ENCODE measurements around the gene CWH43. TPM values are rescaled to one million over a fixed set of nuclear protein-coding genes. Genes with fewer than 3 reads are reported as not detected.
"Not testable (repeated sequence)": the region's sequence is repeated elsewhere in the genome, so short reads cannot be mapped to it uniquely, and the experiment has no call there.

CWH43 gene
- total and polyA plus RNA-seq, 9 donors: 0.33 to 3.2 (median 0.48) TPM; not detected in 4

- DNase-seq: no peak
- no peak overlapping the region for H3K4me3 ChIP-seq
Observed at GRCh38 chr4:48974979-48975640, 11.0 kb upstream of the CWH43 start.

DNA sequence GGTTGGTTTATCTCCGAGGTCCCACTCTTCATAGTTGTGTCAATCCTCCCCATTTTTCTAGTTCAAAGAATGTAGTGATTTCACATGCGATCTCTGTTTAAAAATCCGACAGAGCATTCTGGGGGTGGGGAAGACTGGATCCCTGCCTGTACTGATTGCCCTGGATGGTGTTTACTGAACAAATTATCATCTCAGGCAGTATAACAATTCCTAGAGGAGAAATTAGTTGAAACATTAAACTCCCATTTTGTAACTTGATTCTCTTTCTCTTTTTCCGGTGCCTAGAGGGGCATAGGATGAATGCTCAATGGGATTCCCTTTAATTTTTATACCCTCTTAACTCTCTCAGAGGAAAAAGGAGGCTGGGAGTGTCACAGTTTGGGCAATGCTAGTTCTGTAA, 10.0 kb upstream of the CWH43 start:
- no peak for TF ChIP-seq EP300 (IDR thresholded peaks at IDR 0.05)
- intact Hi-C loops (cut with DNase I): no loop called here
- DNase-seq: no peak
- Histone ChIP-seq H3K27ac (no peak overlapping the region), H3K4me3 (no peak overlapping the region), H3K9me3 (no peaks in the 10 kb centered on the region), H3K4me1 (ENCODE audit: insufficient read depth) (no peaks in the 10 kb centered on the region), H3K27me3 (no peaks in the 10 kb centered on the region), H3K36me3 (no peaks in the 10 kb centered on the region)
- 62 to 73% (median 64%) methylated on average over 4 of the region's 4 CpGs for WGBS, 3 donors

More at GRCh38 chr4:48974979-48975640, 11.0 kb upstream of the CWH43 start:
- TF ChIP-seq POLR2A (IDR thresholded peaks at IDR 0.05) (no peak), EP300 (IDR thresholded peaks at IDR 0.05) (no peak)
- TF ChIP-seq, protein P1, sequence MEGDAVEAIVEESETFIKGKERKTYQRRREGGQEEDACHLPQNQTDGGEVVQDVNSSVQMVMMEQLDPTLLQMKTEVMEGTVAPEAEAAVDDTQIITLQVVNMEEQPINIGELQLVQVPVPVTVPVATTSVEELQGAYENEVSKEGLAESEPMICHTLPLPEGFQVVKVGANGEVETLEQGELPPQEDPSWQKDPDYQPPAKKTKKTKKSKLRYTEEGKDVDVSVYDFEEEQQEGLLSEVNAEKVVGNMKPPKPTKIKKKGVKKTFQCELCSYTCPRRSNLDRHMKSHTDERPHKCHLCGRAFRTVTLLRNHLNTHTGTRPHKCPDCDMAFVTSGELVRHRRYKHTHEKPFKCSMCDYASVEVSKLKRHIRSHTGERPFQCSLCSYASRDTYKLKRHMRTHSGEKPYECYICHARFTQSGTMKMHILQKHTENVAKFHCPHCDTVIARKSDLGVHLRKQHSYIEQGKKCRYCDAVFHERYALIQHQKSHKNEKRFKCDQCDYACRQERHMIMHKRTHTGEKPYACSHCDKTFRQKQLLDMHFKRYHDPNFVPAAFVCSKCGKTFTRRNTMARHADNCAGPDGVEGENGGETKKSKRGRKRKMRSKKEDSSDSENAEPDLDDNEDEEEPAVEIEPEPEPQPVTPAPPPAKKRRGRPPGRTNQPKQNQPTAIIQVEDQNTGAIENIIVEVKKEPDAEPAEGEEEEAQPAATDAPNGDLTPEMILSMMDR (IDR thresholded peaks at IDR 0.05): no peak
- Histone ChIP-seq H3K4me1 (ENCODE audit: insufficient read depth) (no peaks in the 10 kb centered on the region), H3K27ac (no peak overlapping the region), H3K27me3 (no peaks in the 10 kb centered on the region), H3K9me3 (no peaks in the 10 kb centered on the region), H3K36me3 (no peaks in the 10 kb centered on the region)
- intact Hi-C loops (cut with DNase I): no loop called here
- WGBS, 3 donors: 51 to 71% (median 58%) methylated on average over 2 of the region's 2 CpGs

GRCh38 chr4:48979914-48980579, 6.0 kb upstream of the CWH43 start:
- Histone ChIP-seq H3K4me1 (ENCODE audit: insufficient read depth) (no peaks in the 10 kb centered on the region), H3K4me3 (no peak overlapping the region), H3K27ac (no peak overlapping the region), H3K36me3 (no peaks in the 10 kb centered on the region), H3K9me3 (no peaks in the 10 kb centered on the region), H3K27me3 (no peaks in the 10 kb centered on the region)
- TF ChIP-seq, protein P1 (IDR thresholded peaks at IDR 0.05): no peak
- TF ChIP-seq POLR2A (IDR thresholded peaks at IDR 0.05) (no peak), EP300 (IDR thresholded peaks at IDR 0.05) (no peak)
- DNase-seq: no peak
- WGBS, 3 donors: 77 to 83% (median 79%) methylated on average over 6 of the region's 6 CpGs
- intact Hi-C loops (cut with DNase I): no loop called here

DNA sequence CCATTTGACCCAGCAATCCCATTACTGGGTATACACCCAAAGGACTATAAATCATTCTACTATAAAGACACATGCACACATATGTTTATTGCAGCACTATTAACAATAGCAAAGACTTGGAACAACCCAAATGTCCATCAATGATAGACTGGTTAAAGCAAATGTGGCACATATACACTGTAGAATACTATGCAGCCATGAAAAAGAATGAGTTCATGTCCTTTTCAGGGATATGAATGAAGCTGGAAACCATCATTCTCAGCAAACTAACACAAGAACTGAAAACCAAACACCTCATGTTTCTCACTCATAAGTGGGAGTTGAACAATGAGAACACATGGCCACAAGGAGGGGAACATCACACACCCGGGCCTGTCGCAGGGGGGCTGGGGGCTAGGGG, 2.1 kb upstream of the CWH43 start:
- H3K4me1 ChIP-seq (ENCODE audit: insufficient read depth); H3K27me3 ChIP-seq; H3K9me3 ChIP-seq; intact Hi-C loops (cut with DNase I); H3K4me3 ChIP-seq; DNase-seq; H3K36me3 ChIP-seq; H3K27ac ChIP-seq: not testable (repeated sequence)
- 73 to 91% (median 85%) methylated on average over 2 of the region's 2 CpGs for WGBS, 3 donors

- Histone ChIP-seq H3K36me3 (no peaks in the 10 kb centered on the region), H3K27me3 (no peaks in the 10 kb centered on the region), H3K9me3 (no peaks in the 10 kb centered on the region), H3K4me1 (ENCODE audit: insufficient read depth) (no peaks in the 10 kb centered on the region), H3K4me3 (no peak overlapping the region), H3K27ac (no peak overlapping the region)
- DNase-seq: no peak
- TF ChIP-seq POLR2A (IDR thresholded peaks at IDR 0.05): no peak
- TF ChIP-seq, protein P1 (IDR thresholded peaks at IDR 0.05): no peak
- no peak for TF ChIP-seq EP300 (IDR thresholded peaks at IDR 0.05)
- WGBS, 3 donors: 7 to 13% (median 9%) methylated on average over 16 to 18 of the region's 18 CpGs
- intact Hi-C loops (cut with DNase I): no loop called here
Observed at GRCh38 chr4:48985602-48985975, 486 bp upstream of the CWH43 start.

All from ovary (tissue), 9 donors.